T-cell (primary cell): Measurements from ENCODE around the gene ATP5ME. TPM values are rescaled to one million over a fixed set of nuclear protein-coding genes. Genes with fewer than 3 reads are reported as not detected.
A peak's percentile ranks its signal among the peaks of the same experiment; 100 is the strongest.
"Not testable (repeated sequence)": the region's sequence is repeated elsewhere in the genome, so short reads cannot be mapped to it uniquely, and the experiment has no call there.

Source experiments
- ATAC-seq, 4 experiments: fragments of 200-7000 bp in 3 of 4; fragments of 150-1000 bp in 1 of 4; cut with Tn5 transposase; replicated peaks in 1 of 4; 1 replicate in 3 of 4; 2 replicates in 1 of 4; pipeline ENCODE4 v1.10.0; 2021; ENCODE audit warnings: moderate library complexity in 3 of 4, mild to moderate bottlenecking in 2 of 4, moderate number of reproducible peaks in 1 of 4
- CTCF ChIA-PET, 2 donors: fragments of 300-600 bp; sonication (Branson Sonifier 250); formaldehyde crosslinking; loops; one replicate each; lab custom pipeline; 2022; ENCODE audit warnings: antibody characterized with exemption in 2 of 2; lab: Charles Lee
- POLR2A ChIA-PET, 2 donors: fragments of 300-600 bp; sonication (Branson Sonifier 250); formaldehyde crosslinking; loops; one replicate each; lab custom pipeline; 2022; ENCODE audit warnings: antibody characterized with exemption in 2 of 2; lab: Charles Lee
- DNase-seq, 35 experiments: peaks; one replicate each; pipeline versions ENCODE4 v3.0.0 to v3.0.0-alpha.2; 2013 to 2023
- H3K27ac ChIP-seq: one replicate; pipeline ENCODE4 v1.5.1; 2013; ENCODE audit warnings: low read length
- H3K27me3 ChIP-seq, 2 experiments: replicated peaks in 1 of 2; 1 replicate in 1 of 2; 2 replicates in 1 of 2; pipeline versions ENCODE4 v1.6.1 to v1.7.0; 2013; ENCODE audit warnings: low read length in 1 of 2, mixed read lengths in 1 of 2; ENCODE audit not compliant: control insufficient read depth in 2 of 2, insufficient read depth in 2 of 2; ENCODE audit errors: extremely low read depth in 1 of 2
- H3K36me3 ChIP-seq, 2 donors: 1 replicate in 1 of 2; 2 replicates in 1 of 2; pipeline versions ENCODE4 v1.6.1 to v1.7.0; 2013; ENCODE audit warnings: low read length in 1 of 2; ENCODE audit not compliant: control insufficient read depth in 2 of 2, insufficient read depth in 1 of 2; ENCODE audit errors: extremely low read depth in 1 of 2
- H3K4me1 ChIP-seq, 2 experiments: 1 replicate in 1 of 2; 2 replicates in 1 of 2; pipeline versions ENCODE4 v1.6.1 to v1.7.0; 2013; ENCODE audit warnings: low read length in 2 of 2, mixed read lengths in 1 of 2; ENCODE audit not compliant: insufficient read depth in 2 of 2, control insufficient read depth in 1 of 2; ENCODE audit errors: extremely low read depth in 1 of 2
- H3K4me3 ChIP-seq, 2 donors: 1 replicate in 1 of 2; 2 replicates in 1 of 2; pipeline versions ENCODE4 v1.5.1 to v1.7.0; 2013; ENCODE audit warnings: mild to moderate bottlenecking in 2 of 2, low read length in 1 of 2, moderate library complexity in 1 of 2; ENCODE audit not compliant: control insufficient read depth in 1 of 2; ENCODE audit errors: extremely low read depth in 1 of 2
- H3K9me3 ChIP-seq: 2 replicates; pipeline ENCODE4 v1.7.0; 2013
- H3K27ac Mint-ChIP-seq, 2 donors: one replicate each; pipeline ENCODE4 v1.8.0; 2020 to 2021; ENCODE audit warnings: mild to moderate bottlenecking in 2 of 2, mixed read lengths in 2 of 2
- H3K27me3 Mint-ChIP-seq, 2 donors: one replicate each; pipeline ENCODE4 v1.8.0; 2021 to 2022; ENCODE audit warnings: mixed read lengths in 2 of 2
- H3K36me3 Mint-ChIP-seq: one replicate; pipeline ENCODE4 v1.8.0; 2021; ENCODE audit warnings: mixed read lengths
- H3K4me1 Mint-ChIP-seq, 3 donors: one replicate each; pipeline ENCODE4 v1.8.0; 2020 to 2022; ENCODE audit warnings: mixed read lengths in 3 of 3, mild to moderate bottlenecking in 1 of 3
- H3K4me3 Mint-ChIP-seq, 3 donors: one replicate each; pipeline ENCODE4 v1.8.0; 2020 to 2022; ENCODE audit warnings: mild to moderate bottlenecking in 3 of 3, mixed read lengths in 3 of 3, moderate library complexity in 3 of 3
- H3K9me3 Mint-ChIP-seq, 3 donors: one replicate each; pipeline ENCODE4 v1.8.0; 2020 to 2022; ENCODE audit warnings: mixed read lengths in 3 of 3
- WGBS: methylation state at CpG from one replicate; pipeline ENCODE4 v1.1.5; 2013; ENCODE audit warnings: missing lambda C conversion rate; ENCODE audit not compliant: insufficient coverage; 5-methylcytosine and 5-hydroxymethylcytosine counted together
- total RNA-seq, 35 experiments: library from RNA in 6 of 35; stranded (reverse) in 6 of 35; fragments of 120-200 nt in 1 of 35; gene quantifications; one replicate each; pipeline versions ENCODE4 v1.2.1 to v1.2.4 and lab custom pipeline; 2013 to 2026

The ATP5ME gene
- total RNA-seq, 5 donors from 2014 or later (not counting 1 experiment from before 2014, with no cell fraction given), result 92.4 to 158 (median 145) TPM

GRCh38 chr4:637536-638280, 36.4 kb downstream of the ATP5ME start:
- Histone ChIP-seq H3K27ac (no peak overlapping the region), H3K36me3 (no peaks in the 10 kb centered on the region), H3K9me3 (no peaks in the 10 kb centered on the region), H3K27me3 (peaks cover 0 to 32% of the 10 kb centered on the region in 2 experiments), H3K4me1 (no peaks in the 10 kb centered on the region), H3K4me3 (no peak overlapping the region)
- Mint-ChIP-seq H3K4me1 (no peaks in the 10 kb centered on the region), H3K27ac (no peak overlapping the region), H3K9me3 (peaks cover 0 to 2% (median 0%) of the 10 kb centered on the region in 3 donors), H3K27me3 (peaks cover 9 to 26% of the 10 kb centered on the region in 2 donors), H3K36me3 (no peaks in the 10 kb centered on the region), H3K4me3 (no peak overlapping the region)
- POLR2A ChIA-PET, result interaction anchor here in 1 of 2 donors (0.7 kb wide), 1 partner anchor 11 kb away, joined by 4 read pairs; no protein-coding TSS in a partner anchor
- WGBS, result 81% methylated on average over 27 of the region's 32 CpGs
- DNase-seq, result peak in 1 of 35 experiments; percentile 3
- CTCF ChIA-PET, result no interaction called here
- ATAC-seq, result no peak

- Mint-ChIP-seq H3K27ac (no peak overlapping the region), H3K9me3 (peaks cover 0 to 3% (median 0%) of the 10 kb centered on the region in 3 donors), H3K27me3 (peaks cover 9 to 26% of the 10 kb centered on the region in 2 donors), H3K4me3 (no peak overlapping the region), H3K4me1 (no peaks in the 10 kb centered on the region), H3K36me3 (no peaks in the 10 kb centered on the region)
- ChIA-PET POLR2A (no interaction called here), CTCF (no interaction called here)
- Histone ChIP-seq H3K27me3 (peaks cover 0 to 28% of the 10 kb centered on the region in 2 experiments), H3K4me3 (no peak overlapping the region), H3K9me3 (no peaks in the 10 kb centered on the region), H3K27ac (no peak overlapping the region), H3K4me1 (no peaks in the 10 kb centered on the region), H3K36me3 (no peaks in the 10 kb centered on the region)
- 86% methylated on average over 9 of the region's 13 CpGs for WGBS
- ATAC-seq (no peak), DNase-seq (no peak)
Measured at GRCh38 chr4:636628-637159, 37.4 kb downstream of the ATP5ME start.

GRCh38 chr4:635851-636627, 38.0 kb downstream of the ATP5ME start:
- Histone ChIP-seq H3K4me3 (no peak overlapping the region), H3K9me3 (no peaks in the 10 kb centered on the region), H3K27ac (no peak overlapping the region), H3K36me3 (no peaks in the 10 kb centered on the region), H3K27me3 (peaks cover 0 to 22% of the 10 kb centered on the region in 2 experiments), H3K4me1 (no peaks in the 10 kb centered on the region)
- no peaks in the 10 kb centered on the region for H3K36me3 Mint-ChIP-seq
- H3K4me1 Mint-ChIP-seq, result no peaks in the 10 kb centered on the region
- 77% methylated on average over 13 of the region's 22 CpGs for WGBS
- POLR2A ChIA-PET, result no interaction called here
- no peak overlapping the region for H3K27ac Mint-ChIP-seq
- H3K27me3 Mint-ChIP-seq, result peaks cover 9 to 24% of the 10 kb centered on the region in 2 donors
- ATAC-seq (no peak), DNase-seq (no peak)
- no peak overlapping the region for H3K4me3 Mint-ChIP-seq
- peaks cover 3 to 9% (median 5%) of the 10 kb centered on the region in 3 donors for H3K9me3 Mint-ChIP-seq
- CTCF ChIA-PET, result no interaction called here

- POLR2A ChIA-PET, CTCF ChIA-PET, H3K4me3 ChIP-seq, H3K4me1 ChIP-seq, H3K36me3 ChIP-seq, H3K9me3 ChIP-seq, H3K27ac ChIP-seq, H3K36me3 Mint-ChIP-seq, H3K4me1 Mint-ChIP-seq, ATAC-seq, H3K27ac Mint-ChIP-seq, H3K4me3 Mint-ChIP-seq: not testable (repeated sequence)
- DNase-seq, result peak in 1 of 35 experiments; percentile 1
- H3K27me3 ChIP-seq, result peaks cover 0 to 22% of the 10 kb centered on the region in 2 experiments
- peaks cover 9 to 20% of the 10 kb centered on the region in 2 donors for H3K27me3 Mint-ChIP-seq
- 94% methylated on average over 38 of the region's 46 CpGs for WGBS
- peaks cover 3 to 12% (median 9%) of the 10 kb centered on the region in 3 donors for H3K9me3 Mint-ChIP-seq
Measured at GRCh38 chr4:635066-635835, 38.8 kb downstream of the ATP5ME start.

GRCh38 chr4:634599-634985, 39.5 kb downstream of the ATP5ME start:
- no peak for DNase-seq

More at GRCh38 chr4:634599-634985, 39.5 kb downstream of the ATP5ME start:
- H3K27ac ChIP-seq, result no peak overlapping the region
- POLR2A ChIA-PET, result no interaction called here
- Mint-ChIP-seq H3K27ac (no peak overlapping the region), H3K36me3 (no peaks in the 10 kb centered on the region), H3K9me3 (peaks cover 3 to 12% (median 9%) of the 10 kb centered on the region in 3 donors), H3K27me3 (peaks cover 9 to 20% of the 10 kb centered on the region in 2 donors), H3K4me3 (no peak overlapping the region), H3K4me1 (no peaks in the 10 kb centered on the region)
- no peaks in the 10 kb centered on the region for H3K36me3 ChIP-seq
- no peaks in the 10 kb centered on the region for H3K4me1 ChIP-seq
- 83% methylated on average over 12 of the region's 23 CpGs for WGBS
- peaks cover 0 to 23% of the 10 kb centered on the region in 2 experiments for H3K27me3 ChIP-seq
- H3K4me3 ChIP-seq, result no peak overlapping the region
- CTCF ChIA-PET, result no interaction called here
- ATAC-seq, result no peak
- no peaks in the 10 kb centered on the region for H3K9me3 ChIP-seq
